Vein endothelial cell (primary cell): Measurements from ENCODE around the gene TOGARAM2. TPM values are rescaled to one million over a fixed set of nuclear protein-coding genes. Genes with fewer than 3 reads are reported as not detected.

Source experiments
- small RNA-seq: library from RNA; depleted of rRNA; stranded (forward); fragments of <200 nt; gene quantifications from one replicate; pipeline ENCODE3, GENCODE V24; 2012
- total RNA-seq: library from RNA; depleted of rRNA; stranded (reverse); fragments of >200 nt; gene quantifications from 2 replicates; pipeline ENCODE4 v1.2.3, GENCODE V29; 2012

The TOGARAM2 gene
- total RNA-seq, result 0.10 TPM in 1 of 2 replicates, not detected in the other

GRCh38 chr2:28981016-28981441 is at the start of gene TOGARAM2:
TSS of gene TOGARAM2 (plus strand) at chr2:28981298. CDS start at chr2:28994835, 13,537 bp downstream.

DNA sequence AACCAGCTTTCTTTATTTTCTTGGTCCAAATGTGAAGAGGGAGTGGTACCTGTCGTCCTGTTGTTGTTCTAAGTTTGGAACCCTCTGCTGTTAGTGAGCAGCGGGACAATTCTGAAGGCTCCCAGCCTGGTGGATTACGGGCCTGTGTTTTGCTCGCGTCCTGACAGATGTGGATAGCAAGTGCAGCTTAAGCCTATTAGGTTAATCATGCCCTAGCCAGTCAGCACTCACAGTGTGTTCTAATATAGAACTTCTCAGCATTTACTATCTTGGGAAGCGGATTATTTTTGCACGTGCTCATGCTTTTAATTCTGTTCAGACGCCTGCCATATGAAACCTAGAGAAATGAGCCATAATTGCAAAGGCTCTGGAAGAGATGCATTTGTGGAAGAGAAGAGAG is 93.3 kb downstream of the TOGARAM2 start, which contains the start of gene PCARE:
TSS of gene PCARE (minus strand) at position 113 of the 400 bp plus-strand sequence. CDS start 262 bp downstream, outside the sequence.

Small RNAs within 50 kb of the gene (small RNA-seq; reads per million reads assigned to genes)
- gene RF00019, result not detected

Other genes with a start within 250 kb of the TOGARAM2 start
- 131 and 159 TPM in 2 replicates for gene PPP1CB, start 229.5 kb upstream of the TOGARAM2 start, total RNA-seq
- gene SPDYA, start 170.5 kb upstream of the TOGARAM2 start, total RNA-seq, result 0.33 and 0.67 TPM in 2 replicates
- 8.1 and 9.8 TPM in 2 replicates for gene TRMT61B, start 111.0 kb upstream of the TOGARAM2 start, total RNA-seq
- 108 and 123 TPM in 2 replicates for gene WDR43, start 86.6 kb upstream of the TOGARAM2 start, total RNA-seq
- gene PCARE, start 93.2 kb downstream of the TOGARAM2 start, total RNA-seq, result not detected in 2 replicates
- 20.9 and 24.6 TPM in 2 replicates for gene CLIP4, start 134.1 kb downstream of the TOGARAM2 start, total RNA-seq